A673 (cell line): ENCODE results near the gene SEBOX.

Source experiments
- EZH2 ChIP-seq: fragments of 200-600 bp; sonication (generic); IDR thresholded peaks from 2 replicates; pipeline ENCODE4 v1.6.1; 2017; ENCODE audit warnings: borderline replicate concordance, low read depth, mild to moderate bottlenecking, mixed read lengths, antibody characterized with exemption, low read length; ENCODE audit not compliant: poor library complexity, severe bottlenecking
- TF ChIP-seq, protein P1 (sequence below): fragments of 300-800, 200-600 bp; sonication (generic); conservative IDR thresholded peaks from 2 replicates; pipeline ENCODE4 v1.5.1; 2017; ENCODE audit warnings: low read depth, mild to moderate bottlenecking, antibody characterized with exemption, low read length, moderate library complexity, mixed read lengths

DNA sequence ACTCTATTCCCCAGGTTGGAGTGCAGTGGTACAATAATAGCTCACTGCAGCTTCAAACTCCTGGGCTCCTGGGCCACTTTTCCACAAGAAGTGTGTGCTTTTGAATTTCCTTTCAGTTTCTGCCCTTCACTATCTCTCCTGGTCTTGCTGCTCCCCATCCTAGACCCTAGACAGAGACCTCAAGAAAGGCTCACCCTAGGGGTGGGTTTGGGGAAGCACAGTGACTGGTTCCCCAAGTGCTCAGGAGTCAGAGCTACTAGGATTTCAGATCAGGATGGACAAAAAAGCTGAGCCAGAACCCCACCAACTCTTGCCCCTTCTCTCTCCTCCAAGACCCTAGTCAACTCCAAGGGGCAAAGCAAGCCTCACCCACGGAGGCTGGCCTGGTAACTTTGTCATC is 1.6 kb upstream of the SEBOX start:
- TF ChIP-seq, protein P1, sequence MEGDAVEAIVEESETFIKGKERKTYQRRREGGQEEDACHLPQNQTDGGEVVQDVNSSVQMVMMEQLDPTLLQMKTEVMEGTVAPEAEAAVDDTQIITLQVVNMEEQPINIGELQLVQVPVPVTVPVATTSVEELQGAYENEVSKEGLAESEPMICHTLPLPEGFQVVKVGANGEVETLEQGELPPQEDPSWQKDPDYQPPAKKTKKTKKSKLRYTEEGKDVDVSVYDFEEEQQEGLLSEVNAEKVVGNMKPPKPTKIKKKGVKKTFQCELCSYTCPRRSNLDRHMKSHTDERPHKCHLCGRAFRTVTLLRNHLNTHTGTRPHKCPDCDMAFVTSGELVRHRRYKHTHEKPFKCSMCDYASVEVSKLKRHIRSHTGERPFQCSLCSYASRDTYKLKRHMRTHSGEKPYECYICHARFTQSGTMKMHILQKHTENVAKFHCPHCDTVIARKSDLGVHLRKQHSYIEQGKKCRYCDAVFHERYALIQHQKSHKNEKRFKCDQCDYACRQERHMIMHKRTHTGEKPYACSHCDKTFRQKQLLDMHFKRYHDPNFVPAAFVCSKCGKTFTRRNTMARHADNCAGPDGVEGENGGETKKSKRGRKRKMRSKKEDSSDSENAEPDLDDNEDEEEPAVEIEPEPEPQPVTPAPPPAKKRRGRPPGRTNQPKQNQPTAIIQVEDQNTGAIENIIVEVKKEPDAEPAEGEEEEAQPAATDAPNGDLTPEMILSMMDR: no peak
- TF ChIP-seq EZH2: no peak
